Mesenteric fat pad (tissue), 1 donor: ENCODE measurements around the gene ZNHIT3. TPM values are rescaled to one million over a fixed set of nuclear protein-coding genes. Genes with fewer than 3 reads are reported as not detected.
"Not testable (repeated sequence)": the region's sequence is repeated elsewhere in the genome, so short reads cannot be mapped to it uniquely, and the experiment has no call there.

Source experiments
- DNase-seq: peaks from one replicate; pipeline ENCODE4 v3.0.0-alpha.2; 2020; ENCODE audit warnings: low spot score
- long read RNA-seq: library from polyadenylated mRNA; unstranded; transcript quantifications from one replicate; pipeline ENCODE4 v2.0.0, GENCODE V29; 2020
- total RNA-seq: library from RNA; stranded (reverse); fragmentation: NEBNext Ultra II Directional; extraction: Animal tissue kit (Norgen Biotek cat#: 25700); gene quantifications from one replicate; pipeline ENCODE4 v1.2.1, GENCODE V29; 2021
- donor health status: DM: yes; HTN: yes; CAD: no.

ZNHIT3 gene
- 19.1 TPM for total RNA-seq
- long read RNA-seq, transcript ZNHIT3-204 (5 exons, 951 nt) = major isoform, 9 of 13 reads
- long read RNA-seq, partial matches to known transcripts = 0 of 13 reads
- long read RNA-seq, other reads (novel, unspliced or antisense) = 0 of 13 reads

DNA sequence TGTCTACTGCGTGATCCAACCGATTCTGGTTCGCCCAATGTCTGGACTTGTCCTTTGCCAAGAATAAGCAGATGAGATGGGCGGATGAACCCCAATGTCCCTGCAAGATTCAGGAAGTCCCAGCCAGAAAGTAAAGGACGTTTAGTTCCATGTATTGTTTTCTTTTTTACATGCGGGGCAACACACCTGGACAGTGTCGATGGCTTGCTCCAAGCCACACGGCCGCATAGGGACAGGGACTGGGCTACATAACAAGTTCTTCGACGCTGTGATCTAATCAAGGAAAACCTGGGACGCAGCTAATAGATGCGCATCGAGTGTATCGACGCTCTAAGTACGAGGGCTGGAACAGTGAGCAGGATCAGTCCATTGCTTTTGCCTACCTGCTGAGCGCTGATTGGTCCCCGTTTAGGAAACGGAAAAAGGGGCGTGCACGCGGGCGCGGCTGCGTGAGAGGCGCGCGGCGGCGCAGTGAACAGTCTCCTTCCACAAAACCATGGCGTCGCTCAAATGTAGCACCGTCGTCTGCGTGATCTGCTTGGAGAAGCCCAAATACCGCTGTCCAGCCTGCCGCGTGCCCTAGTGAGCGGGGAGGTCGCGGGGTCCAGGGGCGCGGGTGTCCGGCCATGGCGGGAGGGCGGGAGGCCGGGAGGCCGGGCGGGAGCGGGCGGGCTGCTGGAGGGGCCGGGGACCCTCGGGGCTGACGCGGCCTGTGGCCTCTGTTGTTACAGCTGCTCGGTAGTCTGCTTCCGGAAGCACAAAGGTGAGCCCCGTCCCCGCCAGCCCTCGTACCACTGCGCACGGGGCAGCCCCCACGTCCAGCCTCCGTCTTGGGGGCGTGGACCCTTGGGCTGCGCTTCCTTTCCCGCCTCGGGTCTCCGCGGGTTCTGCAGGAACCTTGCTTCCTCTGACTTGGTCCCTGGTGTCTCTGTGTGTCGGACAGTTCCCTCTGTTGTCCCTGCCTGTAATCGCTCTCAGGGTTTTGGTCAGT, at the start of gene ZNHIT3:
Gene ZNHIT3 (plus strand): TSS at position 478 of the 991 bp plus-strand sequence. CDS start 19 bp downstream, at position 497.
- peak; percentile 96 for DNase-seq

DNA sequence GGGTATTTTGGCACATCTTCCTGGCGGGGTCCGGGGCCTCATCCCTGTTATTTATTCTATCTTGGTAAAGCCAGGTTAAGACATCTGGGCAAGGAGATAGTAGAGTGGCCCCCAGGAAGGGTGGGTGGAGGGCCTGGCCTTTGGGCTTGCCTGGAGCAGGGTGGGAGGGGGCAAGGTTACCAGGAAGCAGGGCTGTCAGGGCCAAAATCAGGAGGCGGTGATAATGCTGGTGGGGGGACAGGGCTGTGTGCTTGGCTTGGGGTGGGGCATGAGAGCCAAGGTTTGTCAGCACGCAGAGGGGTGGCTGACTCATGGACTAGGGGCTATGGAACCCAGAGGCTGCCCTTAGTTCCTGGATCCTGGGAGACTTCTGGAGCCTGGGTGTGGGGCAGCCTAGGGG, 44.7 kb upstream of the ZNHIT3 start:
- not testable (repeated sequence) for DNase-seq

DNA sequence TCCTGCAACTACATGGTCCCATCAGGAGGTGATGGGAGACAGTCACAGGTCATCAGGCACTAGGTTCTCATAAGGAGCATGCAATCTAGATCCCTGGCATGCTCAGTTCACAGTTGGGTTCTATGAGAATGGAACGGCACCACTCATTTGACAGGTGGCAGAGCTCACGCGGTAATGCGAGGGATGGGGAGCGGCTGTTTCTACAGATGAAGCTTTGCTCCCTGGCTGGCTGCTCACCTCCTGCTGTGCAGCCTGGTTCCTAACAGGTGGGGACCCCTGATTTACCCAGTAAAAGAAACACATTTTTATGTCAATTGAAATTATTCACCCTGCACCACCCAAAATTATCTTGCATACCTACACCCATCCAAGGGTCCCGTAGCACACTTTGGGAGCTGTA, 42.7 kb upstream of the ZNHIT3 start:
- no peak for DNase-seq

DNA sequence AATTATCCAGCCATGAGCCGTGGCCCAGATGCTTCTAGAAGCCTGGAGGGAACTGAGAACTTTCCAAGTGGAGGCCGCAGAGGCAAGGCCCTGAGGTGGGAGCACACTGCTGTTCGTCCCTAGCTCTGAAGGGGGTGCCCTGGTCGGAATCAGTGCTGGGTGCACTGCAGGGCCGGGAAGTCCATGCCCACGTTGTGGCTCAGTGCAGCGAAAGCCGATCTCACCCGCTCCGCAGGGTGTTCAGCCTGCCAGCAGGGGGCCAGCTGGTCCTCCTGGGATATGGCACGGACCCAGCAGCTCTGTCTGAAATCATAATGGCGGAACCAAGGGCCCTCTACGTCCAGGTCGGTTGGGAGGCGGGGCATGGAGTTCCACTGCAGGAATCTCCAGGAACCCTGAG, 36.5 kb upstream of the ZNHIT3 start:
- not testable (repeated sequence) for DNase-seq

DNA sequence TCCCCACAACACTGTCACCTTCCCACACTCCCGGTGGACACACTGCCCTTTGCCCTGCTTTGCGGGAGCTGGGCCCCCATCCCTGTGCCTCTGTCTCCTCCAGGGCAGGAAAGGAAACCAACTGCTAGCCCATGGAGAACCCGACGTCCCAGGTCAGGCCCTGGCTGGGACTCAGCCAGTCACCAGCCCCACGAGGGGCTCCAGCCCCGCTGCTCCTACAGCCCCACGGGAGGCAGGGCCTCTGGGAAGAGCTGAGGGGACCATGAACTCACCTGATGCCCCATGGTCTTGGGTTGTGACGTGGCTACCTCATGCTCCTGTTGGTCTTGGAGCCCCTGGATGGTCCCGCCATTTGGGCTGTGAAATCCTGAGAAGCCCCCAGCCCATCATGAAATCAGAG, 33.6 kb upstream of the ZNHIT3 start:
- DNase-seq = peak; percentile 86

DNA sequence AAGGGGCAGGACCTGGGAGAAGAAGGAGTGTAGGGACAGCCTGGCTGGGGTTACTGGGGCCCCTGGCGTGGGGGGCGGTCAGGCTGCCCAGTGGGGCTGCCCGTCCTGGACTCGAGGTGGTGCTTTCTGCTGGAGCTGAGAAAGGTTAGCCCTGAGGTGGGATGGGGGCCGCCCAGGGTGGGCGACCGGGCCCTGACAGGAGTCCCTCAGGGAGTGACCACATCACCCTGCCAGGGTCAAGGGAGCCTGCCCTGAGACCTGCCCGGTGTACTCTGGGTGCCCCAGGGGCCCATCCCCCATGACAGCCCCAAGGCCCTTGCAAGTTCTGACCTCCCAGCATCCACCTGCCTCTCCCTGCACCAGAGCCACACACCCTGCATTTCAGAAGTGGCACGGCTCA, 28.8 kb upstream of the ZNHIT3 start:
- DNase-seq = not testable (repeated sequence)

DNA sequence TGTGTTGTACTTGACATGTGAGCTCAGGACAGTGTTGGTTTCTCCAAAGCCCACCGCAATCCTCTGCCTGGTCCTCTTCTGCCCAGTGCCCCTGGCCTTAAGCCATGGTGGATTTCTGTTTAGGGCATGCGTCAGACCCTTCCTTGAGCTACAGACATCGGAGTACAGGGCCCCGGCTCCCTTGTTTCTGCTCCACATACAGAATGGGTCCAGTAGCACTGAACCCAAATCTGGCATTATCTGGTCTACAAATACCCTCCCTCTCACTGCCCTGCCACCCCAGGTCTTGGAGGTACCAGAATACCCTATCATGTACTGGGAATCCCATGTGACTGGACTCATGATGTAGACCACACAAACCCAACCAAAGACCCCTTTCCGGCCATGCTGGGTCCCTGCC, 27.4 kb upstream of the ZNHIT3 start:
- peak; percentile 62 for DNase-seq

DNA sequence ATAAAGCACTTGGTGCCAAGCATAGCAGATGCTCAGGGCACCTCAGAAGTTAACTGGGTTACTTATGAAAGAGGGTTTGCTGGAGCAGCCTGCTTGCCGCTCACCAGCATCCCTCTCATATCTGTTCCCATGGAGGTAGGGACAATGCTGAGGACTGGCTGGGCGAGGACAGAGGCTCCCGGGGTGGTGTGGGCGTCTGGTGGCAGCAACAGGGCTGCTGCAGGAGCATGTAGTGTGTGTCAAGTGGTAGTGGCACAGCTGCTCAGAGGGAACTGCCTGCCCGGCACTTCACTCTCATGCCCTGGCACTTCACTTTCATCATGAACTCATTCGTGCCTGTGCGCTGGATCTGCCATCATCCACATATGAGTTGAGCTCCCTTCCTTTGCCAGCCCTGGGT, 26.9 kb upstream of the ZNHIT3 start:
- peak; percentile 80 for DNase-seq

DNA sequence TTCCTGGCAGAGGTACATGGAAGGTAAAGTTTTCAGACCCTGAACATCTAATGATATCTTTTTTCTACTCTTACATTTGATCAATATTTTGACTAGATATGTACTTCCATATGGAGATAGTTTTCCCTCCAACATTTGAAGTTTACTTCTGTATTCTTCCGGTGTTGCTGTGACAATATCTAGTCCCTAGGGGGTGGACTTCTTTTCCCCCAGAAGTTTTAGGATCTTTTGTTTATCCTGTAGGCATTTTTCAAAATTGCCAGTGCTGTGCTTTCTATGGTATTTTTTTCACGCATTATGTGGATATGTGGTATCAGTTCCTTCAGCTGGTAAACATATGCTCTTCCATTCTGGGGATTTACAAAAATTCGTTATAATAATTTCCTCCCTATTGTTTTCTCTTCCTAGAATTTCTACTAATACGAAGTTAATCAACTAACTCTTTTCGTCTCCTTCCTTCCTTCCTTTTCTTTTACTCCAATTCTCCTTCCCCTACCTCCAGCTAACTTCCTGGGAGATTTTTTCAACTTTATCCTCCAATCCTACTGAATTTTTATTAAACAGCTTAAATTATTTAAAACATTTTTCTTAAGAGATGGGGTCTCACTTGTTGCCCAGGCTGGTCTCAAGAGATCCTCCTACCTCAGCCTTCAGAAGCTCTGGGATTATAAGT, 26.1 kb upstream of the ZNHIT3 start:
- no peak for DNase-seq

DNA sequence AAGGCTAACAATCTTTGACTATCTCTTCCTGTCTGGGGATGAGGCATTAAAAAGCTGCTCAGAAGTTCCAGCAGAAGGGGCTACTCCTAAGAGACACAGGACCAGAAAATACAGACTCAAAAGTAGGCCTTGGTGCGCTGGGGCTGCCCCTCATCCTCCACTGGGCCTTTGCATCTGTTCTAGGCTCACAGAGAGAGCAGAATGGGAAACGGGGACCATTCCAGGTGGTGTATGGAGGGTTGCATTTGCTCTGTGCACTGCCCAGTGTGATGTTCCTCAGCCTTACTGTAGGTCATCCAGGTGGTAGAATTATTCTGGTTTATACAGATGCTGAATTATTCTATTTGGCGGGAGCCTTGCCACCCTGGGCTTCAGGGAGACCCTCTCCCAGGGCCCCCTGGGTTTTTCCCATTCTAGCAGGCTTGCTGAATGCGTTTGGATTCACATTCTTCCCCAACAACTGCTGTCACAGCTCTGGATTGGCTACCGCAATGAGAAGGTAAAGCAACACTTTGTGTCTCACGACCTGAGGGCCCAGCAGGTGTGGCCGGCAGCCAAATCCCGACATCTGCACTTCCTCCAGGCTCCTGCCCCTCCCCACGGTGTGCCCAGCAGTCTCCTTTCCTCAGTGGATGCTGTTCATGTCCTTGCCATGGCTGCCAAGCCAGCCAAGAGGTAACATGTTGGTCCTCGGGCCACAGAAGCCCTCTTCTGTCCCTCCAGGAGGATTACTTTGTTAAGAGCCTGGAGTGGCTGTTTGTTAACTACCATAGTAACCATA, 25.0 kb upstream of the ZNHIT3 start:
- peak; percentile 55 for DNase-seq

DNA sequence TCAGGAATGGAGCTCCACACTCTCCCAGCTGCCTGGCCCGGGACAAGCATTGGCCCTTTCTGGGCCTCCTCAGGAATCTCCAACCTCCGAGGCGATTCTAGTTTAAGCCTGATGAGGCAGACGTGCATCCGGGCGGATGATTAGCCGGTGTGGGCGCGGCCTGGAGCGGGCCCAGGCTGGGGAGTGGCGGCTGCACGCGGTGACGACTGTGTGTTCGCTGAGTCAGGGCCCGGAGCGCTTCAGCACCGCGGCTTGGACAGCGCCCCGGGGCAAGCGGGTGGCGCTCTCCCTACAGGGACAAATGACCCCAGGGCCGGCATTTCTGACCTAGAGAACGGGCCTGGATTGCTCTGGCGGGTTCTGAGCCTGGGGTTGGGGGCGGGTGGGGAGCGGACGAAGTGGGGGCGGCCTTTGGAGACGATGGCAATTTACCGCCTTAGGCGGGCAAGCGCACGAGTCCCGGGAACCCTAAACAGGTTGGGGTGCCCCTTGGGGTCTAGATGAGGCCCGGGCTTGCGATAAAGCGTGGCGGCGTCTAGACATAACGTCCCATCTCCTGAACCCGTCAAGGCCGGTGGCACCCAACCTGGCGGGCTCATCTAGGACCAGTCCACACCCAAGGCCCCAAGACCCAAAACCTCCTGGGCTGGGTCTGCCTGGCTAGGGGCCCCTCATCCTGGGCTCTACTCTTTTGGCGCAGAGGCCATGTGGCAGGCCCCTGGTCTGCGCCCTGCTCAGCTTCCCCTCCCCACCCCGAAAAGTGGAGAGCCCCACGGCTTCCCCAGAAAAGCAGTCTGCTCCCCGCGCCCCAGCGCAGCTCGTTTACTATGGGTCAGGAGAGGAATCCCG, 22.3 kb upstream of the ZNHIT3 start:
- peak; percentile 85 for DNase-seq

DNA sequence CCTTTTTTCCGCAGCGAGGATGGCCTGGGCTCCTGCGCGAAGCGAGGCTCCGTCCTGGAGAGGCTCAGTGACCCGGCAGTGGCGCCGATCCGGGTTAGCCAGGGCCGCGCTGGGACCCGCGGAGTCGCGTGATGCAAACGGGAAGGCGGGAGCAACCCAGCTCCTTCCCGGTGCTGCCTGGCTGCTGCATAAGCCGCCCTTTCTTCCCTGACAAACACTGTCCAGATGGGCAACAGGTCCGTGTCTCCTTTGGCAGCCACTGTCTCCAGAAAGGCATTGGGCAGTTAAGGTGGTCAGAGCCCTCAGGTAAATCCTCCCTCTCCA, 21.8 kb upstream of the ZNHIT3 start:
- peak; percentile 57 for DNase-seq

DNA sequence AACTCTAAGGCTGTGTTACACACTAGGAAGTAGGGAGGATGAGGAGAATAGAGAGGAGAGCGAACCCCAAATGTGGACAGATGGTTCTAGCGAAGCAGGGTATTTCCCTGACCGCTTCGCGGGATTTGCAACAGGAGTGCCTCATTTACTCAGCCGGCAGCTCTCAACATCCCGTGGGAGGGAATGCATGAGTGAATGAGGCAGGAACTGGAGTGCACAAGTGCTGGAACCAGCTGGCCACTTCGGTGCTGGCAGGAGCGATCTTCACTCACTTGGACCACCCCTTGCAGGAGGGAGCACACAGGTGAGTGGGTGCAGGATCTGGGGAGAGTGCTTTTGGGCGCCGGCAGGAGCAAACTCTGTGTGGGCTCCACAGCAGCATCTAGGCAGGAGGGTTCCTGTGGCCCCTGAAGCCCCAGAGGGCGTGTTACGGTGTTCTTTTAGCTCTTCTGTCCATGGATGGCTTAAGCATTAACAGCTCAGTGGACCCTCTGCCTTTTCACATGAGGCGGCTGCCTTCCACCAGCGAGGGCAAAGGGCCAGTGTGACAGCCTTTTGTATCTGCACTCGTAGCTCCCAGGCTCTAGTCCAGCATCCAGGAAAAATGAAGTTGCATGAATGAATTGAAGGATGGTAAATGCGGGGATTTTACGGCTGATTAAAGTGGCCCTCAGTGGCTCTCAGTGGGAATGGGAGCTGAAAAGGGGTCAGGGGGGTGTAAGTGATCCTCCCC, 17.4 kb upstream of the ZNHIT3 start:
- peak; percentile 60 for DNase-seq

DNA sequence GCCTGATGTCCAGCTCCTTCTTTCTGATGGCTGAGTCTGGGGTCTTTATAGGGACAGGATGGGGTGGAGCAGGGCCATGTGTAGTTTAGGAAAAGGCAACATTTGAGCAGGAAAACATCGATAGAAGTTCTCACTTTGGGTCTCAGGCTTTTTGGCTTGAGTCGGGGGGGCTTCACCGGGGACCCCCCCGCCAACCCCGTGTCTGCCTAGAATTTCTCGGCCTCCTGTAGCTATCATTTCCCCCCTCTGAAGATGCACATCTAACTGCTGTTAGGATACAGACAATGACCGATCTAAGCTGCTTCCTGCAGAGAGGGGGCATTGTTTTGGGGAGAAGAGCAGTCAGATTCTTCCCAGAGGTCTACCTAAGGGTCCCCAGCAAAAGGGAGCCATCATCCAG, 16.7 kb upstream of the ZNHIT3 start:
- DNase-seq = peak; percentile 51

DNA sequence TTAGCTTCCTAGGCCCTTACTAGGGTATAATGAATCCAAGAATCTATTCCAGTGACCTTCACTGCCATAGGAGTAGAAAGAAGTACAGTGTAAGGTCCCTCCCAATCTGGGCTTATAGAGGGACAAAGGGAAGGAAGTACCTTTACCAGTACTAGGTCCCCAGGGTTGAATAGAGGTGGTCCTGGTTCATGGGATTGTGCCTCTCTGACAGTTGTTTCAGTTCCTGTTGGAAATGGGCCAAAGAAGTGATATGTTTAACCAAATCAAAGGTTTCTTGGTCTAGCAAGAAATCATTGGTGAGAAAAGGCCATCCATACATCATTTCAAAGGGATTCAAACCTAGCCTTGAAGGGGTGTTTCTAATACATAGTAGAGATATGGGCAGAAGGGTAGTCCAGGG, 16.0 kb upstream of the ZNHIT3 start:
- no peak for DNase-seq

DNA sequence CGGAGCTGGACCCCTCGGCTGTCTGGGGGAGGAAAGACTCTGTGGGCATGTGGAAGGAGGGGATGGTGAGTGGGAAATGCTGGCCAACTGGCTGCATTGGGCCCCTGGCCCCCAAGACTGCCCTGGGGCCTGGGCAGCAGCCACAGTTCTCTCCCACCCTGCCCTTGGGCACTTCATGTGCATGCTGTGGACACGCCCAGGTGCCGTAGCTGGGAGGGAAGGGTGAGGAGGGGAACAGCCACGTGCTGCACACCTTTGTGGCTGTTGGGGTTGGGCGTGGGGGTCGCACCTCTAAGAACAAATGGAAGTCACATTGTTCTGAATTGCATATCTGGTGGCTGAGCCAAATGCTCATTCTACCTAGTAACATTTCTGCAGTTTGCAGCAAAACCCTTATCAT, 11.9 kb upstream of the ZNHIT3 start:
- peak; percentile 43 for DNase-seq

DNA sequence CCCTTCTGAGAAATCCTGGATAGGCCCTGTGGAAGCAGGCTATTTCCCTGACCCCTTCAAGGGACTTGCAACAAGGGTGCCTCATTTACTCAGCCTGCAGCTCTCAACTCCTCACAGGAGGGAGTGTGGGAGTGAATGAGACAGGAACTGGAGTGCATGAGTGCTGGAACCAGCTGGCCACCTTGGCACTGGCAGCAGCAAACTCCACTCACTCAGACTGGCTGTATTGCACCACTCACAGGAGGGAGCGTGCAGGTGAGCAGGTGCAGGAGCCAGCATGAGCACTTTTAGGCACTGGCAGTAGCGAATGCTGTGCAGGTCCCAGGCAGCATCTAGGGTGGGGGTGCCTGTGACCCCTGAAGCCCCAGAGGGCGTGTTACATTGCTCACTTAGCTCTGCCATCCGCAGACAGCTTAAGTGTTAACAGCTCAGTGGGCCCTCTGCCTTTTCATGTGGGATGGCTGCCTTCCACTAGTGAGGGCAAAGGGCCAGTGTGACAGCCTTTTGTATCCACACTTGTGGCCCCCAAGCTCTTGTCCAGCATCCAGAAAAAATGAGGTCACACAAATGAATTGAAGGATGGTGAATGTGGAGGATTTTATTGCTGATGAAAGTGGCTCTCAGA, 11.0 kb upstream of the ZNHIT3 start:
- DNase-seq = peak; percentile 33

DNA sequence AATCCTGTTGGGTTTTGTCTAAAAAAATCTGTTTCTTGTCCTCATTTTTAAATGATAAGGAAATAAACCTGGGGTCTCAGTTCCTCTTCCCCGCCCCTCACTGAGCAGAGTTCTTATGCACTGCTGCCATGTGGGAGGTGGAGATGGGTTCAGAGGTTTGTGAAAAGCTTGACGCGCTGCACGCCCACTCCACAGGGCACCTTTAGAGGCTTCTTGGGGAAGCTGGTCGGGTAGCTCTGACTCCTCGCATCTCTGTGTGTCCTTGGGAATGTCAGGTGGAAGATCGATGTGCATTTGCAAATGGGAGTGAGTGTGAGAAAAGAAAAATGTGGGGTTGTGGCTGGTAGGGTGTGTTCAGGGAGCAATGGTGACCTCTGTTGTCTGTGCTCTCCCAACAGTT, 4.7 kb upstream of the ZNHIT3 start:
- peak; percentile 64 for DNase-seq
